ENCODE results near the gene HSPA12A. TPM values are rescaled to one million over a fixed set of nuclear protein-coding genes. Genes with fewer than 3 reads are reported as not detected.

Gene HSPA12A
- total RNA-seq, 1 donor = 35.4 TPM

DNA sequence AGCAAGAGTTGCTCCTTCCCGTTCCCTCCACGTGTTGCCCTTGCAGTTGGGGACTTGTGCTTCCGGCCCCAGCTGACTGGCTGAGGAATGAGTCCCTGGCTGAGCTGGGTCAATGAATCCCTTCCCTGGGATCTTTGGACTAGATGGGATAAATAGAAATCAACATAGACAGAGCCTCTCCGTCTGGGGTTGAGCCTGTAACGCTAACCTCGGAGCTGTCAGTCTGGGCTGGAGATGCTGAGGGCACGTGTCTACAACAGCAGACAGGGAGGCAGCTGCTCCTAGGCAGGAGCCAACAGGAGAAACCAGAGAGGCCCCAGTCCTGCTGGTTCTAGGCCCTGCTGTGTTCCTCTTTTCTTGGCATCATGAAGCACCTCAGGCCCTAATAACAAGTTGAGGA, 42.3 kb upstream of the HSPA12A start:
- H3K4me3 ChIP-seq (ENCODE audit: low read depth, low read length) = no peak overlapping the region
- no peak for DNase-seq (ENCODE audit: low read depth)
- TF ChIP-seq, protein P1, sequence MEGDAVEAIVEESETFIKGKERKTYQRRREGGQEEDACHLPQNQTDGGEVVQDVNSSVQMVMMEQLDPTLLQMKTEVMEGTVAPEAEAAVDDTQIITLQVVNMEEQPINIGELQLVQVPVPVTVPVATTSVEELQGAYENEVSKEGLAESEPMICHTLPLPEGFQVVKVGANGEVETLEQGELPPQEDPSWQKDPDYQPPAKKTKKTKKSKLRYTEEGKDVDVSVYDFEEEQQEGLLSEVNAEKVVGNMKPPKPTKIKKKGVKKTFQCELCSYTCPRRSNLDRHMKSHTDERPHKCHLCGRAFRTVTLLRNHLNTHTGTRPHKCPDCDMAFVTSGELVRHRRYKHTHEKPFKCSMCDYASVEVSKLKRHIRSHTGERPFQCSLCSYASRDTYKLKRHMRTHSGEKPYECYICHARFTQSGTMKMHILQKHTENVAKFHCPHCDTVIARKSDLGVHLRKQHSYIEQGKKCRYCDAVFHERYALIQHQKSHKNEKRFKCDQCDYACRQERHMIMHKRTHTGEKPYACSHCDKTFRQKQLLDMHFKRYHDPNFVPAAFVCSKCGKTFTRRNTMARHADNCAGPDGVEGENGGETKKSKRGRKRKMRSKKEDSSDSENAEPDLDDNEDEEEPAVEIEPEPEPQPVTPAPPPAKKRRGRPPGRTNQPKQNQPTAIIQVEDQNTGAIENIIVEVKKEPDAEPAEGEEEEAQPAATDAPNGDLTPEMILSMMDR (IDR thresholded peaks at IDR 0.05; ENCODE audit: insufficient read depth, low read depth, low read length) = no peak

GRCh38 chr10:116784035-116784434, 41.7 kb upstream of the HSPA12A start:
- H3K4me3 ChIP-seq (ENCODE audit: low read depth, low read length) = no peak overlapping the region
- TF ChIP-seq, protein P1 (IDR thresholded peaks at IDR 0.05; ENCODE audit: insufficient read depth, low read depth, low read length) = no peak
- no peak for DNase-seq (ENCODE audit: low read depth)

- no peak for DNase-seq (ENCODE audit: low read depth)
- TF ChIP-seq, protein P1 (IDR thresholded peaks at IDR 0.05; ENCODE audit: insufficient read depth, low read depth, low read length) = no peak
These were observed 40.8 kb upstream of the HSPA12A start for GRCh38 chr10:116783011-116783655.

GRCh38 chr10:116781370-116781884, 39.1 kb upstream of the HSPA12A start:
- no peak for DNase-seq (ENCODE audit: low read depth)
- TF ChIP-seq, protein P1 (IDR thresholded peaks at IDR 0.05; ENCODE audit: insufficient read depth, low read depth, low read length) = no peak
- H3K4me3 ChIP-seq (ENCODE audit: low read depth, low read length) = no peak overlapping the region

More at GRCh38 chr10:116783011-116783655, 40.8 kb upstream of the HSPA12A start:
- H3K4me3 ChIP-seq (ENCODE audit: low read depth, low read length) = no peak overlapping the region

DNA sequence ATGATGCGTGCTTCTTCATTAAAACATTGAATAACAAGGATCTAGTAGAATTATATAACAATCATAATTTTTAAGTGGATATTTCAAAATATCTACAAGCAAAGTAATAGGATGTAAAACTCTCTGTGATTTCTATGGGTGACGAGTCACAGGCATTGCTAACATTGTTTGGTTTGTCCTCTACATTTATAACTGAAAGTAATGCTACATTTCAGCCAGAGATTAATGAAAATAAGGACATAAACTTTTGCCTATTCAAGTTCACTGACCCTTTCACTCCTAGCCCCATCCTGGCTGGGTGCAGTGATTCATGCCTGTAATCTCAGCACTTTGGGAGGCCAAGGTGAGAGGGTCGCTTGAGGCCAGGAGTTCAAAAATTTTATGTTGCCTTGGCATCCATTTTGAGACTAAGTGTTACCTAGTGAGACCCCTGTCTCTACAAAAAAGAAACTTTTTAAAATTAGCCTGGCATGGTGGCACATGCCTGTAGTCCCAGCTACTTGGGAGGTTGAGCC, 38.4 kb upstream of the HSPA12A start:
- no peak for DNase-seq (ENCODE audit: low read depth)
- TF ChIP-seq, protein P1 (IDR thresholded peaks at IDR 0.05; ENCODE audit: insufficient read depth, low read depth, low read length) = no peak
- no peak overlapping the region for H3K4me3 ChIP-seq (ENCODE audit: low read depth, low read length)

- DNase-seq (ENCODE audit: low read depth) = no peak
- TF ChIP-seq, protein P1 (IDR thresholded peaks at IDR 0.05; ENCODE audit: insufficient read depth, low read depth, low read length) = no peak
- H3K4me3 ChIP-seq (ENCODE audit: low read depth, low read length) = no peak overlapping the region
These were observed 36.8 kb upstream of the HSPA12A start for GRCh38 chr10:116779076-116779687.
